ENCODE data around the gene NES.

Gene NES

DNA sequence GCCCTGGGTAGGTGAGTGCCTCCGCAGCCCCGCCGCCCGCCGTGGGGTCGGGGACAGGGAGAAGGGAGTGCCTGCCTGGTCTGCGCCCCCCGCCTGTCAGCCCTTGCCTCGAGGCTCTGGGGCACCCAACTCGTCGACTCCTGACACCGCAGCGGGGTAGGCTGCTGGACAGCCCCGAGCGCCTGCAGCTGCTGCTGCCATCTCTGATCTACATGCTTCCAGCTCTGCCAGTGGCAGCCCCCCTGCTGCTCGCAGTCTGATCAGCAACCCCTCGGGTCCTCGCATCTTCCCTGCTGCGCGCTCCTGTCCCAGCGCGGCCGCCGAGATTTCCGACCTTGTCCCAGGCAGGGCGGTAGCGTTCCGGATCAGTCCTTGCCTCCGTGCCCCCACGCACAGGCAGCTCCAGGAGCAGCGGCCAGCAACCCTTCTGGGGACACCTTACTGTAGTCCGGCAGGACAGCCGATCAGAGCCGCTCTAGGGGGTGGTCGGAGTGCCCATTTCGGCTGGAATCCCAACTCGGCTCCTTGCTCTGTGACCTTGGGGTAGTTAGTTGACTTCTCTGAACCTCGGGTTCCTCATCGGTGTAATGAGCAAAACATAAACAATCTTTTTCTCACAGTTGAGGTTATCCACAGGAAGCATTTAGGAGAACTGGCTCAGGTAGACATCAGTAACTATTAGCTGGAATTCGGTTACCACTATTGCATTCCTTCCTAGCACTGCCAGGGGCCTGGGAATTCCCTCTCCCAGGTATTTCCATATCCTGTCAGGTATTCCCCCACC lies 34.8 kb downstream of the NES start:
- H3K4me3 ChIP-seq (ENCODE audit: low read depth, low read length), result no peak overlapping the region
- TF ChIP-seq, protein P1, sequence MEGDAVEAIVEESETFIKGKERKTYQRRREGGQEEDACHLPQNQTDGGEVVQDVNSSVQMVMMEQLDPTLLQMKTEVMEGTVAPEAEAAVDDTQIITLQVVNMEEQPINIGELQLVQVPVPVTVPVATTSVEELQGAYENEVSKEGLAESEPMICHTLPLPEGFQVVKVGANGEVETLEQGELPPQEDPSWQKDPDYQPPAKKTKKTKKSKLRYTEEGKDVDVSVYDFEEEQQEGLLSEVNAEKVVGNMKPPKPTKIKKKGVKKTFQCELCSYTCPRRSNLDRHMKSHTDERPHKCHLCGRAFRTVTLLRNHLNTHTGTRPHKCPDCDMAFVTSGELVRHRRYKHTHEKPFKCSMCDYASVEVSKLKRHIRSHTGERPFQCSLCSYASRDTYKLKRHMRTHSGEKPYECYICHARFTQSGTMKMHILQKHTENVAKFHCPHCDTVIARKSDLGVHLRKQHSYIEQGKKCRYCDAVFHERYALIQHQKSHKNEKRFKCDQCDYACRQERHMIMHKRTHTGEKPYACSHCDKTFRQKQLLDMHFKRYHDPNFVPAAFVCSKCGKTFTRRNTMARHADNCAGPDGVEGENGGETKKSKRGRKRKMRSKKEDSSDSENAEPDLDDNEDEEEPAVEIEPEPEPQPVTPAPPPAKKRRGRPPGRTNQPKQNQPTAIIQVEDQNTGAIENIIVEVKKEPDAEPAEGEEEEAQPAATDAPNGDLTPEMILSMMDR (IDR thresholded peaks at IDR 0.05; ENCODE audit: insufficient read depth, low read length, missing control alignments), result no peak
- ChIA-PET POLR2A (no interaction called here), CTCF (interaction anchor here (0.7 to 12.8 kb wide), 3 partner anchors 16 to 40 kb away, joined by 3 to 185 read pairs (median 142); no protein-coding TSS in a partner anchor)
- no peak for DNase-seq (ENCODE audit: low read depth, low spot score)

DNA sequence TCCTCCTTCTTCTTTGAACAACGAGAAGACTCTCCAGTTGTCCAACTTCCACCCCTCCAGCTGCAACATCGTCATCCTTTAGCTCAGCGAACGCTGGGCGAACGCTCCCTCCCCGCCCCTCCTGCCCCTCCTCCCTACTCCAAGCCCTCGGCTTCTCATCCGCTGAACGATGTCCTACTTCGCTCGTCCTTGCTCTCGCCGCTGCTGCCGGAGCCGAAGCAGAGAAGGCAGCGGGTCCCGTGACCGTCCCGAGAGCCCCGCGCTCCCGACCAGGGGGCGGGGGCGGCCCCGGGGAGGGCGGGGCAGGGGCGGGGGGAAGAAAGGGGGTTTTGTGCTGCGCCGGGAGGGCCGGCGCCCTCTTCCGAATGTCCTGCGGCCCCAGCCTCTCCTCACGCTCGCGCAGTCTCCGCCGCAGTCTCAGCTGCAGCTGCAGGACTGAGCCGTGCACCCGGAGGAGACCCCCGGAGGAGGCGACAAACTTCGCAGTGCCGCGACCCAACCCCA lies 35.4 kb downstream of the NES start, which contains the start of gene BCAN:
Gene BCAN, plus strand, starts transcription at position 357 of the 504 bp plus-strand sequence. CDS start 3,938 bp downstream, outside the sequence.
- H3K4me3 ChIP-seq (ENCODE audit: low read depth, low read length), result peak within 1 kb of the TSS; percentile 20; the same call in 1 of the 2 replicates
- CTCF ChIA-PET, result interaction anchor here (0.9 to 12.8 kb wide), 3 partner anchors 15 to 34 kb away, joined by 3 to 185 read pairs (median 142); no protein-coding TSS in a partner anchor
- TF ChIP-seq, protein P1 (IDR thresholded peaks at IDR 0.05; ENCODE audit: insufficient read depth, low read length, missing control alignments), result no peak
- POLR2A ChIA-PET, result no interaction called here
- no peak for DNase-seq (ENCODE audit: low read depth, low spot score)

DNA sequence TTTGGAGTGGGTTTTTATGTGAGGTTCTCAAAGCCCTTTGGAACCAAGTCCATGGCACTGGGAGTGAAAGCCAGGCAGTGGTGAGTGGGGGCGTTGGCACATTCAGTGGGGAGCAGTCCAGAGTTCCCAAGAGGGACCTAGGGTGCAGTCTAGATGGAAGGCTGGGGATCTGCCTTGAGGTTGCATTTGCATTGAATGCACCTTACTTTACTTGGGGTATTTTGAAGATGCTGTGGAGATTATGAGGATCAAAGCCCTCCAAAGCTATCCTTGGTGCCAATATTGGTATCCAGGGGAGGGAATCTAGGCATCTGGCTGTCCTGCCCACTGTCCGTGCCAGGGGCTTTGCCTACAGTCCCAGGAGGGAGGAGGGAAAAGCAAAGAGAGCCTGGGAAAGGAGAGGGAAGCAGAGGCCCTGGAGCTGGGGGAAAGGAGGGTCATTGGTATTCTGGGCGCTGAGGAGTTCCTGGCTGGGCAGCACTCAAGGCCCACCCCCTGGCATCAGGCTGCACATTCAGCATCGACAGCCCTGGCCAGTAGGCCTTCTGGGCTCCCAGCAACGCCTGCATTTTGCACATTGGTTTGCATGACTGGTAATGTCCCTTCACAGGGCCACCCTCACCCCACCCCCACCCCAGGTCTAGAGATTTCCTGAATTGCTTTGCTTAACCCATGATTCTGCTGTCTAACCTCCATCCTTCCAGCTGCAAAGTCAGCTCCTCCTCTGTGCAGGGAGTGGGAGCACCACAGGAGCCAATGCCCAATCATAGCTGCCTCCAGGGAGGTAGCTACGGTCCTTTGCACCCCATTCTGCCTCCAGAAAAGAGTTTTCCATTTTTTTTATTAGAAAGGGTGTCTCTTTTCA lies 36.1 kb downstream of the NES start:
- ChIA-PET POLR2A (no interaction called here), CTCF (interaction anchor here (0.9 to 12.8 kb wide), 3 partner anchors 14 to 33 kb away, joined by 3 to 185 read pairs (median 142); no protein-coding TSS in a partner anchor)
- H3K4me3 ChIP-seq (ENCODE audit: low read depth, low read length), result no peak overlapping the region
- TF ChIP-seq, protein P1 (IDR thresholded peaks at IDR 0.05; ENCODE audit: insufficient read depth, low read length, missing control alignments), result no peak
- DNase-seq (ENCODE audit: low read depth, low spot score), result no peak

DNA sequence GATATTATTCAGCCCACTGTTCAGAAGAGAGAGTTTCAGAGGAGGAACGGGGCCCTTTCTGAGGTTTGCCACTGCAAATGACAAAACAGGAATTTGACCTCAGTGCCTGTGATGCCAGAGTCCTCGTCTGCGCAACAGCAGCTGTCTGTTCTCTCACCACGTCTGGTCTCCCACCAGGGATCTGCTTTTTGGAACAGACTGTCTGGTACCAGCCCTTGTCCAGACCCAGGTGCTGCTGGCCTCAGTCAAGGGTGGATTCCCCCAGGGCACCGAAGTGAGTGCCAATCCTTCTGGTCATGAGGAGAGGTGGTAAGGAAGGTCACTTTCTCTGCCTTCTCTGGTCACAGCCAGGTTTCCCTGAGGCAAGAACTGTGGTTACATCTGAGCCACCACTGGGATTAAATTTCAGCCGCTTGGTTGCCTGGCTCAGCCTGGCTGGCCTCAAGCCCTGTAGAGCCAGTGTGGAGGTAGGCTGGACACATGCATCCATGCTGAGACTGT lies 37.6 kb downstream of the NES start:
- POLR2A ChIA-PET, result no interaction called here
- H3K4me3 ChIP-seq (ENCODE audit: low read depth, low read length), result no peak overlapping the region
- TF ChIP-seq, protein P1 (IDR thresholded peaks at IDR 0.05; ENCODE audit: insufficient read depth, low read length, missing control alignments), result no peak
- DNase-seq (ENCODE audit: low read depth, low spot score), result no peak
- CTCF ChIA-PET, result interaction anchor here (0.7 to 11.0 kb wide), 5 partner anchors 13 to 20 kb away, joined by 3 to 142 read pairs (median 3); no protein-coding TSS in a partner anchor

DNA sequence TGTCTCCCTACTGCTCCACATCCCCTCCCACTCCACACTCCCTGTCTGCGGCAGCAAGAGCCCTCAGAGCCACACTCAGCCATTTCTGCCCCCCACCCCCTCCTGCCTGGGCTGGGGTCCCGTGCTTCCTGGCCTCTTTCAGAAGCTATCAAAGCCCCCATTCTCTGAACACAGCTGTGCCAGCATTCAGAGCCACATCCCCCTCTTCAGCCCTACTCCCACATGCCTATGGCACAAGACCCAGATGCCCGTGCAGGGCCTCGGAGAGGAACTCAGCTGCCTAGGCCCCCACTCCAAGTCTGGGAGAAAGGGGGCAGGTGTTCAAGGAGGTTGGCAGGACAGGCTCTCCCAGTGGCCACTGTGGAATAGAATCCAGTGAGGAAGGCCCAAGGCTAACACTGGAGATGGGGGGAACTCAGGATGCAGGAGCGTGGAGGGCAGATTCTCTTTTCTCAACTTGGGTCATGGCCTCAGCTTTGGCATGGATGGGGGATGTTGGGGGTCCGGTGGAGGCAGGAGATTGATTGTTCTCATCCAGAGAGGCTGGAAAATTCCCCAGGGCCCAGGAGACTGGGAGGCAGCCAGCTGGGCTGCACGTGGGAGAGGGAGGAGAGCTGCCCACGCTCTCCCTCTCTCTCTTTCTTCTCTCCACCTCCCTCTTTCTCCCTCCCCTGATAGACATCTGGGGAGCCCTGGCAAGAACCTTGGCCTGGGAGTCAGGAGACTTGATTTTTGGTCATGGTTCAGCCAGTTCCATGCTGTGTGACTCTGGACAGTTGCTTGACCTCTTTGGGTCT lies 38.8 kb downstream of the NES start:
- no peak overlapping the region for H3K4me3 ChIP-seq (ENCODE audit: low read depth, low read length)
- TF ChIP-seq, protein P1 (IDR thresholded peaks at IDR 0.05; ENCODE audit: insufficient read depth, low read length, missing control alignments), result no peak
- POLR2A ChIA-PET, result no interaction called here
- CTCF ChIA-PET, result interaction anchor here (0.7 to 11.0 kb wide), 7 partner anchors 12 to 88 kb away, joined by 3 to 142 read pairs (median 3); no protein-coding TSS in a partner anchor
- no peak for DNase-seq (ENCODE audit: low read depth, low spot score)
